Smooth muscle cell (in vitro differentiated cells): ENCODE measurements around the gene LGMN. TPM values are rescaled to one million over a fixed set of nuclear protein-coding genes. Genes with fewer than 3 reads are reported as not detected.

Experiments
- DNase-seq: peaks from one replicate; lab custom pipeline; 2025; ENCODE audit not compliant: unreplicated experiment; lab: John Stamatoyannopoulos, UW
- H2AFZ ChIP-seq: fragments of 200-600 bp; sonication (generic); 2 replicates; pipeline ENCODE4 v1.6.0; 2016; ENCODE audit warnings: antibody characterized with exemption, low read depth, mild to moderate bottlenecking
- H3F3A ChIP-seq: fragments of 200-600 bp; sonication (generic); 2 replicates; pipeline ENCODE4 v1.6.0; 2017; ENCODE audit warnings: antibody characterized with exemption, low read depth
- H3K27ac ChIP-seq: fragments of 200-600 bp; sonication (generic); 2 replicates; pipeline ENCODE4 v1.5.1; 2016; ENCODE audit warnings: low read depth, mild to moderate bottlenecking
- H3K27me3 ChIP-seq: fragments of 200-600 bp; sonication (generic); 2 replicates; pipeline ENCODE4 v1.6.1; 2016; ENCODE audit warnings: low read depth, mild to moderate bottlenecking
- H3K36me3 ChIP-seq: fragments of 200-600 bp; sonication (generic); 2 replicates; pipeline ENCODE4 v1.5.1; 2016; ENCODE audit warnings: low read depth
- H3K4me1 ChIP-seq: fragments of 200-600 bp; sonication (generic); 2 replicates; pipeline ENCODE4 v1.5.1; 2016; ENCODE audit warnings: low read depth
- H3K4me2 ChIP-seq: fragments of 200-600 bp; sonication (generic); 2 replicates; pipeline ENCODE4 v1.6.0; 2016; ENCODE audit warnings: mild to moderate bottlenecking
- H3K4me3 ChIP-seq: fragments of 200-600 bp; sonication (generic); 2 replicates; pipeline ENCODE4 v1.5.1; 2016; ENCODE audit warnings: mild to moderate bottlenecking
- H3K79me2 ChIP-seq: fragments of 200-600 bp; sonication (generic); 2 replicates; pipeline ENCODE4 v1.6.0; 2016; ENCODE audit warnings: low read depth, mild to moderate bottlenecking
- H3K9ac ChIP-seq: fragments of 200-600 bp; sonication (generic); 2 replicates; pipeline ENCODE4 v1.6.0; 2016; ENCODE audit warnings: low read depth
- H3K9me3 ChIP-seq: fragments of 200-600 bp; sonication (generic); replicated peaks from 2 replicates; pipeline ENCODE4 v1.5.1; 2016; ENCODE audit warnings: low read depth
- H4K20me1 ChIP-seq: fragments of 200-600 bp; sonication (generic); 2 replicates; pipeline ENCODE4 v1.6.0; 2016; ENCODE audit warnings: low read depth
- WGBS: methylation state at CpG from one replicate; pipeline ENCODE4 v1.1.7; 2016; ENCODE audit warnings: low lambda C conversion rate; 5-methylcytosine and 5-hydroxymethylcytosine counted together
- polyA plus RNA-seq: library from polyadenylated mRNA; unstranded; fragments of >200 nt; fragmentation: Nextera tagmentation; extraction: Ambion mirVana; gene quantifications from 2 replicates; pipeline ENCODE4 v1.2.1, GENCODE V29; 2016
- total RNA-seq: library from RNA; depleted of rRNA; stranded (reverse); fragments of >200 nt; gene quantifications from 2 replicates; pipeline ENCODE4 v1.2.3, GENCODE V29; 2014
- TF ChIP-seq, protein P1 (sequence below): fragments of 200-600 bp; sonication (generic); IDR thresholded peaks from 2 replicates; pipeline ENCODE4 v1.5.1; 2017; ENCODE audit warnings: borderline replicate concordance, mild to moderate bottlenecking, antibody characterized with exemption; ENCODE audit not compliant: insufficient read depth, poor library complexity, severe bottlenecking

The LGMN gene
- total and polyA plus RNA-seq, 2 experiments from 2014 or later, result 124 to 133 TPM

DNA sequence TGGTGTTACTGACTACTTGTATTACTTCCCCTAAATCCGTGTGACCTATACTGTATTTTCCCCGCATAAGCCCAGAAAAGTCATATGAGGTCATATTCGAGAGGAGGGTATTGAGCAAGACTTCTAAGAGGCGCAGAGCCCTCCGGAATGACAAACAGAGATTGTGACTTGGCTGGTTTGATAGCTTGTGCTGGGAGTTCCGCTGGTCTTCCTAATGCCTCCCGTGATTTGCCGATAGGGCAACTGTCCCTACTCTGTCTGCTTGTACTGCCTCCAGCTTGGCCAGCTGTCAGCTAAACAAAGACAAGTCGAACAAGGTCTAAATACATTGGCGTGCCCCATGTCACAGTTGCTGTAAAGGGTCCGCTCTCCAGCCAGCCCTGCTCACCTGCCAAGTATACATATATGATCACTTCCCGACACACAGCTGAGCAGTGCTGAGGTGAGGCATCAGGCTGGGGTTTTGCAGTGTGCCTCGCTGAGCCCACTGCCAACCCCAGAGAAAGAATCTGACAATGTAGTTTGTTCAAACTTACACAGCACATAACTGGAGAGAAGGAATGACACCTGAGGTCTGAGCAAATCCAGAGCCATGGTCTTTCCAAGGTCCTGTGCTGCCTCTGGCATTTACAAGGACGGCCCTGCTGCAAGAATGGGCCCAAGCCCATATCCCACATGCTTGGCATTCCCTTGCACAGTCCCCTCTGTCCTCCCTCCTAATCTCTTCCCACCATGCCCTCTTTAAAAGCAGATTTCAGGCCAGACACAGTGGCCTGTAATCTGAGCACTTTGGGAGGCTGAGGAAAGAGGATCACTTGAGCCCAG, 23.7 kb downstream of the LGMN start:
- Histone ChIP-seq H3K27me3 (no peaks in the 10 kb centered on the region), H4K20me1 (peaks cover 26% of the 10 kb centered on the region), H3K4me1 (peaks cover 4% of the 10 kb centered on the region), H3K79me2 (peaks cover 7% of the 10 kb centered on the region), H3K9ac (no peak overlapping the region), H3K9me3 (no peaks in the 10 kb centered on the region), H3F3A (peaks cover 9% of the 10 kb centered on the region), H3K27ac (peak overlapping the region; percentile 28), H3K36me3 (no peaks in the 10 kb centered on the region), H2AFZ (no peak overlapping the region), H3K4me3 (no peak overlapping the region), H3K4me2 (no peak overlapping the region)
- no peak for DNase-seq
- 53% methylated on average over 14 of the region's 14 CpGs for WGBS
- TF ChIP-seq, protein P1, sequence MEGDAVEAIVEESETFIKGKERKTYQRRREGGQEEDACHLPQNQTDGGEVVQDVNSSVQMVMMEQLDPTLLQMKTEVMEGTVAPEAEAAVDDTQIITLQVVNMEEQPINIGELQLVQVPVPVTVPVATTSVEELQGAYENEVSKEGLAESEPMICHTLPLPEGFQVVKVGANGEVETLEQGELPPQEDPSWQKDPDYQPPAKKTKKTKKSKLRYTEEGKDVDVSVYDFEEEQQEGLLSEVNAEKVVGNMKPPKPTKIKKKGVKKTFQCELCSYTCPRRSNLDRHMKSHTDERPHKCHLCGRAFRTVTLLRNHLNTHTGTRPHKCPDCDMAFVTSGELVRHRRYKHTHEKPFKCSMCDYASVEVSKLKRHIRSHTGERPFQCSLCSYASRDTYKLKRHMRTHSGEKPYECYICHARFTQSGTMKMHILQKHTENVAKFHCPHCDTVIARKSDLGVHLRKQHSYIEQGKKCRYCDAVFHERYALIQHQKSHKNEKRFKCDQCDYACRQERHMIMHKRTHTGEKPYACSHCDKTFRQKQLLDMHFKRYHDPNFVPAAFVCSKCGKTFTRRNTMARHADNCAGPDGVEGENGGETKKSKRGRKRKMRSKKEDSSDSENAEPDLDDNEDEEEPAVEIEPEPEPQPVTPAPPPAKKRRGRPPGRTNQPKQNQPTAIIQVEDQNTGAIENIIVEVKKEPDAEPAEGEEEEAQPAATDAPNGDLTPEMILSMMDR, result no peak

DNA sequence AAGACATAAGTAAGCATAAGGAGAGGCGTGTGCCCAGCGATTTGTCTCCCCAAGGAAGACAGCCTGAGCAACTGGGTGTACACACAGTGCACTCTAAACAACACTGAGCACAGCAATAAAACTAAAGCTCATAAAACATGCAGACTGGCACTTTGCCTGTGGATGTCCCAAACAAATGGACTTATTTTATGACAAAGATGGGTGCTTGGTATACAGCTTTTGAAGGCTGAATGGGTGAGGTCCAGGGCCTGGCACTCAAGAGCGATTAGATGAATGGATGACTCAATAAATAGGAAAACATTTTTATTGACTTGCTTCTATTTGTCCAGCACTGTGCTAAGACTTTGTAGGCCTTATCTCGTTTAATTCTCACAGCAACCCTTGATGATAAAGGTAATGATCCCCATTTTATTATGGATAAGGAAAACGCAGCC, 28.5 kb downstream of the LGMN start:
- TF ChIP-seq, protein P1, result no peak
- H3K4me2 ChIP-seq, result no peak overlapping the region
- no peak for DNase-seq

DNA sequence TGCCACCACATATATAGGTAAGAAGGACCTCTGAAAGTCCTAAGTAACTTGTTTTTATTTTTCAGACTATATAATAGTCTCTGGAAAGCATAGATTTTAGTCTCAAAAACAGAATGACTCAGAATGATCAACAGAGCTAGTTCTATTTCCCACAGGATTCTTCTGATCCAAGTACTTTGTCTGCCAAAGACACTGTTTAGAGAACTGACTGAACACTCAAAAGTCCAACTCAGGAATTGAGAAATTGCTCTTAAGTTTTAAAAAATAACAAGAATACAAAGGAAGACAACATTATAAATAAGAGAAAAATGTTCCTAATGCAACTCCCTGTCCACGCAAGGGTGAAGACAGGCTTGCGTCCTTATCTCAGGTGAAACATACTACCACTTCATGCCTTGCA, 29.0 kb downstream of the LGMN start:
- Histone ChIP-seq H3K79me2 (peaks cover 7% of the 10 kb centered on the region), H4K20me1 (peaks cover 15% of the 10 kb centered on the region), H3K27ac (peak overlapping the region; percentile 21), H3K36me3 (no peaks in the 10 kb centered on the region), H2AFZ (no peak overlapping the region), H3K9ac (no peak overlapping the region), H3K27me3 (no peaks in the 10 kb centered on the region), H3F3A (peaks cover 3% of the 10 kb centered on the region), H3K4me2 (no peak overlapping the region), H3K4me1 (no peaks in the 10 kb centered on the region), H3K4me3 (no peak overlapping the region), H3K9me3 (no peaks in the 10 kb centered on the region)
- 89% methylated on average over 2 of the region's 2 CpGs for WGBS
- DNase-seq, result no peak
- TF ChIP-seq, protein P1, result no peak

More for the DNA sequence above, 28.5 kb downstream of the LGMN start:
- H3K79me2 ChIP-seq, result peaks cover 7% of the 10 kb centered on the region
- no peak overlapping the region for H3K9ac ChIP-seq
- no peaks in the 10 kb centered on the region for H3K4me1 ChIP-seq
- H4K20me1 ChIP-seq, result peaks cover 15% of the 10 kb centered on the region
- peaks cover 3% of the 10 kb centered on the region for H3F3A ChIP-seq
- H3K4me3 ChIP-seq, result no peak overlapping the region
- peak overlapping the region; percentile 21 for H3K27ac ChIP-seq
- no peaks in the 10 kb centered on the region for H3K9me3 ChIP-seq
- 82% methylated on average over 5 of the region's 5 CpGs for WGBS
- H2AFZ ChIP-seq, result no peak overlapping the region
- no peaks in the 10 kb centered on the region for H3K27me3 ChIP-seq
- no peaks in the 10 kb centered on the region for H3K36me3 ChIP-seq
